Cardiac muscle cell (in vitro differentiated cells and primary cell): ENCODE measurements around the gene RASGRP2. TPM values are rescaled to one million over a fixed set of nuclear protein-coding genes. Genes with fewer than 3 reads are reported as not detected.

Experiments
- DNase-seq, 2 donors: peaks; one replicate each; pipeline versions ENCODE4 v3.0.0 to v3.0.0-alpha.2; 2010 to 2017; ENCODE audit warnings: low read depth in 1 of 2, low spot score in 1 of 2
- H3K27ac ChIP-seq: fragments of 200-600 bp; sonication (generic); 2 replicates; pipeline ENCODE4 v1.5.1; 2016
- H3K27me3 ChIP-seq: fragments of 200-600 bp; sonication (generic); 2 replicates; pipeline ENCODE4 v1.6.0; 2016; ENCODE audit warnings: control low read depth
- H3K36me3 ChIP-seq: fragments of 200-600 bp; sonication (generic); 2 replicates; pipeline ENCODE4 v1.5.1; 2016; ENCODE audit warnings: control low read depth
- H3K4me1 ChIP-seq: fragments of 200-600 bp; sonication (generic); 2 replicates; pipeline ENCODE4 v1.8.1; 2017; ENCODE audit warnings: low read depth, mild to moderate bottlenecking, mixed run types
- H3K4me3 ChIP-seq: fragments of 200-600 bp; sonication (generic); 2 replicates; pipeline ENCODE4 v1.5.1; 2016; ENCODE audit warnings: mild to moderate bottlenecking
- H3K9me3 ChIP-seq: fragments of 200-600 bp; sonication (generic); 2 replicates; pipeline ENCODE4 v1.5.1; 2017; ENCODE audit warnings: low read depth, mild to moderate bottlenecking, control low read depth
- polyA plus RNA-seq: library from polyadenylated mRNA; unstranded; fragments of >200 nt; fragmentation: Nextera tagmentation; extraction: Ambion mirVana; gene quantifications from 2 replicates; pipeline ENCODE4 v1.2.1, GENCODE V29; 2016
- total RNA-seq: library from RNA; depleted of rRNA; stranded (reverse); fragments of >200 nt; gene quantifications from 2 replicates; pipeline ENCODE4 v1.2.3, GENCODE V29; 2016
- TF ChIP-seq, protein P1 (sequence below): IDR thresholded peaks from 2 replicates; pipeline ENCODE4 v1.5.1; 2012; ENCODE audit warnings: low read depth, mild to moderate bottlenecking, low read length

RASGRP2 gene
- total and polyA plus RNA-seq, 2 experiments from 2014 or later: 60.8 to 64.0 TPM

DNA sequence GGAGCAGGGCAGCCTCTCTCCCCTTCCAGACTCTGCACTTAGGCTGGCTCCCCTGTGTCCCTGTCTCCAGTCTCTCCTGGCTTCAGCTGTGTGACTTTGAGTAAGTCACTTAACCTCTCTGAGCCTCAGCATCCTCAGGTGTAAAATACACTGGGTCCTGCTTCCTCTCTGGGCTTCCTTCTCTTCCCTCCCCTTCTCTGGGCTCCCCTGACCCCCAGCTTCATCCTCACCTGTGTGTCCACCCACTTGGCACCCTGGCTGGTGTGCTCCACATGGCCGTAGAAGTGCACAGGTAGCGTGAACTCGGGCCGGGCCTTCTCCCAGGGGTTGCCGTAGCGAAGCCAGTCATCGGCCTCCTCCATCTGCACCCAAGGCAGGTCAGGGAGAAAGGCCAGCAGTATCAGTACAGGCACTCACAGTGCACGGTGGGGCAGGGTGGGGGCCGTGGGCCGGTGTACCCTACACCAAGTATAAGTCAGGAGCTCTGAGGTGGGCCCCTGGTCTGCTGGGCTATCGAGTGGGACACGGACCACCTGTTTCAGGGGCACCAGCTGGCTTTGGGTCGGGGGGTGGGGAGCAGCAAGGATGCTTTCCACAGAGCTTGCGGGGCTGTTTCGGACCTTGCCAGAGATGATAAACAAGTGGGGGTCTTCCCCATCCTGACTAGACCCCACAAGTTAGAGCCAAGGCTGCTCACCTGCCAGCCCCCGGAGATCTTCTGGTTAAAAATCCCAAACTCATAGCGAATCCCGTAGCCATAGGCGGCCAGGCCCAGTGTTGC, 13.8 kb upstream of the RASGRP2 start:
- H3K4me1 ChIP-seq: peaks cover 27% of the 10 kb centered on the region
- TF ChIP-seq, protein P1, sequence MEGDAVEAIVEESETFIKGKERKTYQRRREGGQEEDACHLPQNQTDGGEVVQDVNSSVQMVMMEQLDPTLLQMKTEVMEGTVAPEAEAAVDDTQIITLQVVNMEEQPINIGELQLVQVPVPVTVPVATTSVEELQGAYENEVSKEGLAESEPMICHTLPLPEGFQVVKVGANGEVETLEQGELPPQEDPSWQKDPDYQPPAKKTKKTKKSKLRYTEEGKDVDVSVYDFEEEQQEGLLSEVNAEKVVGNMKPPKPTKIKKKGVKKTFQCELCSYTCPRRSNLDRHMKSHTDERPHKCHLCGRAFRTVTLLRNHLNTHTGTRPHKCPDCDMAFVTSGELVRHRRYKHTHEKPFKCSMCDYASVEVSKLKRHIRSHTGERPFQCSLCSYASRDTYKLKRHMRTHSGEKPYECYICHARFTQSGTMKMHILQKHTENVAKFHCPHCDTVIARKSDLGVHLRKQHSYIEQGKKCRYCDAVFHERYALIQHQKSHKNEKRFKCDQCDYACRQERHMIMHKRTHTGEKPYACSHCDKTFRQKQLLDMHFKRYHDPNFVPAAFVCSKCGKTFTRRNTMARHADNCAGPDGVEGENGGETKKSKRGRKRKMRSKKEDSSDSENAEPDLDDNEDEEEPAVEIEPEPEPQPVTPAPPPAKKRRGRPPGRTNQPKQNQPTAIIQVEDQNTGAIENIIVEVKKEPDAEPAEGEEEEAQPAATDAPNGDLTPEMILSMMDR: no peak

DNA sequence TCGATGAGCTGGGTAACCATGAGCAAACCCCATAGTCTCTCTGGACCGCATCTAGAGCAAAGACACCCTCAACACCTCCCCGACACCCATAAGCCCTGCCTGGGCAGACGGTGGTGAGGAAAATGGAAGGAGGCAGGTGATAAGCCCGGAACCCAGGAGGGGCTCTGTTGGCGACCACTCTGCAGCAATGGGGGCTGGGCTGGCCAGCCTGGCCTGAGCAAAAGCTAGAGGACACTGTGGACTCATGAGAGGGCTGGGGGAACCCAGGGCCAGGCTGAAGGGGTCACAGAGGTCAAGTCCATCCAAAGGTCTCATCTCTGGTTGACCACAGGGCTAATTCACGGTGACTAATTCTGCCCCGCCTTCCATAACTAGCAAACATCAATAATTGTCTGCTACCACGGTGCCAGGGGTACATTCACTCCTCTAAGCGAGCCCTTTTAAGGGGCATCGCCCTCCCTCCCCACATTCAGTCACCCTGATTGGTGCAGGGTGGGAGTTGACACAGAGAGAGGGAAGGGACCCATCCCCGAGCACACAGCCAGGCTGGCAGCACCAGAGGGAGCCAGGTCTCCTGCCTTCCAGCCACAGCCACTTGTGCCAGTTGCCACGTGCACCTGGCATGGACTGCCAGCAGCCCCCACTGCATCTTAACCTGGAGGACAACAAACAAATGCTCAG, 11.9 kb upstream of the RASGRP2 start:
- no peaks in the 10 kb centered on the region for H3K9me3 ChIP-seq
- H3K36me3 ChIP-seq: peaks cover 22% of the 10 kb centered on the region
- TF ChIP-seq, protein P1: no peak
- H3K27ac ChIP-seq: no peak overlapping the region
- no peaks in the 10 kb centered on the region for H3K27me3 ChIP-seq
- DNase-seq: no peak
- no peak overlapping the region for H3K4me3 ChIP-seq
- H3K4me1 ChIP-seq: peaks cover 19% of the 10 kb centered on the region

More for the DNA sequence above, 13.8 kb upstream of the RASGRP2 start:
- Histone ChIP-seq H3K27me3 (no peaks in the 10 kb centered on the region), H3K4me3 (no peak overlapping the region), H3K27ac (peak overlapping the region; percentile 90), H3K36me3 (peaks cover 10% of the 10 kb centered on the region), H3K9me3 (no peaks in the 10 kb centered on the region)
- DNase-seq: no peak

DNA sequence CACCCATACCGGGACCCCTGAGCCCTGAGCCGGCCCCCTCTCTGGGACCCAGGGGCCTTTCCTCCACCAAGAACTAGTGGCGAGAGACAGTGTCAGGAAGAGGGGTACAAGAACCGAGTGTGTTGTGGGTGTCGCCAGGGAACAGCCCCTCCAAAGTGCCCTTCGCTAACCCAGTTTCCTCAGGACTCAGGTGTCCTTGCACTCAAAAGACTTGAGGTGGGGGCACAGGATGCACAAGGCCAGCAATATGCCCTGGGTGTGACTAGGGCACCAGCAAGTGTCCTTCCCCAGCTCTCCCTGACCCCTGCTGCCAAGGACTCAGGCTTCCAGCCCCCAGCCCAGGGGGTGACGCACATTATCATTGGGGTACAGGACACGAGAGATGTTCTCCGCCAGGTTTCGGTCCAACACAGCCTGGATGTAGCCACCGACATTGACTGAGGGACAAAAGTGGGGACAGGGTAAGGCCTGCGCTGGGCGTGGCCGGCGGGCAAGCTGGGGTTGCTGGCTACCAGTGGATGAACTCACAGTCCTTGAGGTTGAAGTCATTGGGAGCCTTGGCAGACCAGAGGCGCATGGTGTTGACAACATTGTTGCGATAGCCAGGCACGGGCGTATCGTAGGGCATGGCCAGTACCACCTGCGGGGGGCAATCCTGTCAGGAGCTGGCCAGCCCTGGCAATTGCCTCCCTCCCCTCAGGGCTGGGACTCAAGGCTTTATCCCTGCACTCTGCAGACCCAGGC, 11.1 kb upstream of the RASGRP2 start:
- Histone ChIP-seq H3K9me3 (no peaks in the 10 kb centered on the region), H3K4me1 (peaks cover 12% of the 10 kb centered on the region), H3K27ac (no peak overlapping the region), H3K4me3 (no peak overlapping the region), H3K27me3 (no peaks in the 10 kb centered on the region), H3K36me3 (peaks cover 28% of the 10 kb centered on the region)
- DNase-seq: no peak
- TF ChIP-seq, protein P1: no peak

DNA sequence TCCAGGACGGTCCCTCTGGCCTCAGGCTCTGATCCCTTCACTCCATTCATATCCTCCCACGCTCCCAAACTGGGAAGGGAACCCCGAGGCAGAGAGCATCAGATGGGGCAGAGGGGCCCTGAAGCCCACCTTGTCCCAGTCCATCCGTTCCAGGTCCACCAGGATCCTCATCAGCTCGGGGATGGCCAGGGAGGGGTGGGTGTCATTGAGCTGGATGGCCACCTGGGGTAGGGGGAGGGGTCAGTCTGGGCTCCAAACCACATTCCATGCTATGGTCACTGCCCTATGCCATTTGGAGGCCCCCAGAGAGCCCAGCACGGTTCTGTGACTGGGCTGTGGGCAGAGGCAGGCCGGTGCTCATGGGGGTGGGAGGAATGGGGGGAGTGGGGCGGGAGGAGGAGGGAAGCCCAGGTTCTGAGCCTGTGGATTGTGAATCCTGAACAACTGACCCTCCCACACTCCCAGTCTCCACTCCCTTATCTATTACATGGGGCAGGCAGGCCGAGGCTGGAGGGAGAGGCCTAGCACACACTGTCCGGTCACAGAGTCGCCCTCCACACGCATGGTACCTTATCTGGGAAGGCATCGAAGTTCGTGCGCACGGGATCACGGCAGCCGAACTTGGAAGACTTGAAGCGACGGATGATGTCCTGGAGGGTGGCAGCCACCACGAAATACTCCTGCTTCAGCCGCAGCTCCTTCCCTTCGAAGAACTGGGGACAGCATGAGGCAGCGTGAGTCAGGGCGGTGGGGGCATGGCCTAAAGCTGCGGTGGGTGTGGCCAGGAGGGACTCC, 10.4 kb upstream of the RASGRP2 start:
- no peak overlapping the region for H3K27ac ChIP-seq
- no peak overlapping the region for H3K4me3 ChIP-seq
- peaks cover 28% of the 10 kb centered on the region for H3K36me3 ChIP-seq
- TF ChIP-seq, protein P1: no peak
- H3K9me3 ChIP-seq: no peaks in the 10 kb centered on the region
- H3K27me3 ChIP-seq: no peaks in the 10 kb centered on the region
- DNase-seq: no peak
- H3K4me1 ChIP-seq: peaks cover 7% of the 10 kb centered on the region
